ENCODE results near the gene CHKA.

GRCh38 chr11:68040957-68041591 lies 80.1 kb downstream of the CHKA start:
- TF ChIP-seq POLR2A (IDR thresholded peaks at IDR 0.05) (no peak), CTCF (IDR thresholded peaks at IDR 0.05) (no peak)

All from thyroid gland (tissue), 4 donors.